Skeletal muscle tissue (tissue), 4 donors: Measurements from ENCODE around the gene ZFAND3. TPM values are rescaled to one million over a fixed set of nuclear protein-coding genes. Genes with fewer than 3 reads are reported as not detected.

ENCODE experiments used
- H3K27ac ChIP-seq: one replicate; pipeline ENCODE4 v1.7.0; 2013; ENCODE audit warnings: mild to moderate bottlenecking, low read depth, low read length, inconsistent platforms
- H3K27me3 ChIP-seq, 3 donors: one replicate each; pipeline ENCODE4 v1.7.0; 2013; ENCODE audit warnings: low read length in 3 of 3; ENCODE audit not compliant: control insufficient read depth in 3 of 3, insufficient read depth in 3 of 3
- H3K36me3 ChIP-seq, 3 donors: one replicate each; pipeline ENCODE4 v1.7.0; 2013; ENCODE audit warnings: low read length in 3 of 3; ENCODE audit not compliant: control insufficient read depth in 3 of 3, insufficient read depth in 3 of 3
- H3K4me1 ChIP-seq, 3 donors: one replicate each; pipeline ENCODE4 v1.7.0; 2013; ENCODE audit warnings: low read length in 3 of 3, mild to moderate bottlenecking in 3 of 3; ENCODE audit not compliant: control insufficient read depth in 3 of 3, insufficient read depth in 3 of 3
- H3K4me3 ChIP-seq, 3 donors: one replicate each; pipeline ENCODE4 v1.7.0; 2013; ENCODE audit warnings: low read length in 3 of 3
- H3K9ac ChIP-seq, 3 donors: one replicate each; pipeline ENCODE4 v1.7.0; 2013; ENCODE audit warnings: low read length in 3 of 3, mild to moderate bottlenecking in 3 of 3, moderate library complexity in 2 of 3, low read depth in 1 of 3
- H3K9me3 ChIP-seq, 3 donors: one replicate each; pipeline ENCODE4 v1.7.0; 2013; ENCODE audit warnings: low read length in 3 of 3; ENCODE audit not compliant: control insufficient read depth in 3 of 3
- total RNA-seq: library from RNA; depleted of rRNA; stranded (reverse); fragments of >200 nt; gene quantifications from one replicate; pipeline ENCODE4 v1.2.3, GENCODE V29; 2014
- donor health status: Osteomylitis.

Gene ZFAND3
- total RNA-seq, 1 donor from 2014 or later, result 23.0 TPM

DNA sequence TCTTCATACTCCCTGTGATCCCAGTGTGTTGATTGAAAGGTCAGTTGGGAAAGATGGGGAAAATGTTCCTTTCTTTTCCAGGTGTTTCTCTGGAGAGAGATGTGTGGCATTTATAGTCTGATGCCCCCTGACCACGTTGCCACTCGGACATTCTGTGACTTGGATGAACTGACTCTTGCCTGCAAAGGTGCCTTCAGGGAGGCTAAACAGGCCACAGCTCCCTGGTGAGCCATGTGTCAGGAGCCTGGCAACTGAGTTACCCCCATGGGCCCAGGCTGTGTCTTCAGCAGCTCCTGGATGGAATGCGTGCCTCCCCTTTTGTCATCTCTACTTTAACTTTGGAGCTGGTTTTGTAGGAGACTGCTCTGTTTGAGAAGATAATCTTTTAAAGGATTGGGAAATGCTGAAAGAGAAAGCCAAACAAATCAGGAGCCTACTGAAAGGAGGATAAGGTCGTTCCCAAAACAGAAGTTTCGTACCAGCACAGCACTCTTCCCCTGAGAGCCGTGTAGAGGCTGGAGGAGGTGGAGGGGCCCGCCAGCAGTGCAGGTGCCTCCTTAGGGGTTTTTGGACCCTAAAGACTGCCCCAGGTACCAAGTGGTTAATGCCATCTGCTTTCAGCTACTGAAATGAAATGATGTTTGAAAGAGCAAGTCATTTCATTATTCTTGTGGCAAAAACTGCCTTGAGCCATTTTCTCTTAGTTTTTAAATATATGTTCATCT, 322.8 kb downstream of the ZFAND3 start:
- Histone ChIP-seq H3K27me3 (no peaks in the 10 kb centered on the region), H3K4me3 (no peak overlapping the region), H3K9me3 (no peaks in the 10 kb centered on the region), H3K36me3 (peaks cover 0 to 3% (median 0%) of the 10 kb centered on the region in 3 donors), H3K4me1 (peaks cover 0 to 5% (median 5%) of the 10 kb centered on the region in 3 donors), H3K9ac (no peak overlapping the region), H3K27ac (no peak overlapping the region)

DNA sequence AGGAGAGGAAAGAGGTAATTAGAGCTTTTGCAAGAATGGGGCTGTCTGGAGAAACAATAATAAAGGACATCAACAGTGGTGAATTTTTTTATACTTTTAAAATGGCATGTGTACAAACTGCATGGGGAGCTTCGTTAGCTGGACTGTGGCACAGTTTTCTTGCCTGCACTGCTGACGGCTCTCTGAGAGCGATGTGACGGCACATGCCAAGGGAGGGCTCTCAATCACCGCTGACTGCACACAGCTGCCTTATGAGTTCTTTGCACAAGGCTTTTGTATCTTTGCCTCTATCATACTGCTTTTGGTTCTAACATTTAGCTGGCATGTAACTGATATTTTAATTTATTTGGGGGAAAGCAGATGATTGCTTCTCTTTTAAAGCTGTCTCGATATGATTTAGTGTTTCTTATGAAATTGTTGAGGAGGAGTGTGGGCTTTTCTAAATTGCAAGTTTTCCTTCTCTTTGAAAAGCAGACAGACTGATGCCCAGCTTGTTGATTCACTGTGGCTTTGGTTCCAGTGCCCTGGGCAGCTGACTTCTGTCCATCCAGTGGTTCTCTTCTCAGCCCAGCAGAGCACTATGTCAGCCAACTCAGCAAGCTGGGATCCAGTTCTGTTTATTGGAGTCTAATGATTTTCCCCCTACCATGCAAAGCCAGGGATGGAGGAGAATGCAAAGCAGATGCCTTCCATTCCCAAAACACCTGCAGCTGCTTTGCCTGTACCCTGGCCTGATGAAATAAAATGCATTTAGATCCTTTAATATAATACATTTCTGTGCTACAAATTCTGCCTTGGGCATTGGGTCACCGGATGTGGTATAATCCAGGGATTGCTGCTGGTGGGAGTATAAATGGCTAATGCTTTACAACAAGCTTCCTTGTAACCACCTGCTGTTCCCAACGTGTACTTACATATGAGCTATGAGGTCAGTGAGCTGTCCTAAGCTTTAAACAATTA, 323.9 kb downstream of the ZFAND3 start:
- peaks cover 0 to 3% (median 0%) of the 10 kb centered on the region in 3 donors for H3K36me3 ChIP-seq
- no peak overlapping the region for H3K27ac ChIP-seq
- peaks cover 0 to 5% (median 5%) of the 10 kb centered on the region in 3 donors for H3K4me1 ChIP-seq
- H3K9ac ChIP-seq, result no peak overlapping the region
- no peak overlapping the region for H3K4me3 ChIP-seq
- no peaks in the 10 kb centered on the region for H3K9me3 ChIP-seq
- no peaks in the 10 kb centered on the region for H3K27me3 ChIP-seq

DNA sequence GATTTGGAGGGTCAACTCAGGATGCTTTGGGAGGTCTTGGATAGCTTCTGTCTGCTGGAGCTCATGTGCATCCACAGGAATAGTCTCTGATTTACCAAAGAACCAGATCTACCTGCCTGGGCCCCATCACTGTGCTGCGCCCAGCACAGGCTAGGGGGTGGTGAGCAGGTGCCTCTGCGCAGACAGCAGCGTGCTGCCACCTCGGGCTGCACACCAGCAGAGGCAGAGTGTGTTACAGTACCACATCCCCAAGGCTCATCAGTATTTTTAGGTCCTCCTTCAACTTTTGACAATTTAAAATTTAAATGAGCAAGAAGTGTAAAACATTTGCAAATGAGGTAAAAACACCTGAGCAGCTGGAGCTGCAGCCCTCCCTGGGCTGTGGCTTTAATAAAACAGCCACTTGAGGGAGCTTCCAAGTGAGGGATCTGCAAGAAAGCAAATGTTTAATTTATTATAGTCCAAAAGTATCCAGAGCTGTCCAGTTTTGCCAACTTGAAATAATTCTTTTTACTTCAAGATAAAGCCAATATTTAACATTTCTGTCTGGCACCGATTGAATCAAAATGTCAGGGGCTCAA, 324.9 kb downstream of the ZFAND3 start:
- Histone ChIP-seq H3K9ac (no peak overlapping the region), H3K36me3 (peaks cover 0 to 3% (median 0%) of the 10 kb centered on the region in 3 donors), H3K4me1 (peaks cover 0 to 9% (median 7%) of the 10 kb centered on the region in 3 donors), H3K9me3 (no peaks in the 10 kb centered on the region), H3K27ac (no peak overlapping the region), H3K27me3 (no peaks in the 10 kb centered on the region), H3K4me3 (no peak overlapping the region)

DNA sequence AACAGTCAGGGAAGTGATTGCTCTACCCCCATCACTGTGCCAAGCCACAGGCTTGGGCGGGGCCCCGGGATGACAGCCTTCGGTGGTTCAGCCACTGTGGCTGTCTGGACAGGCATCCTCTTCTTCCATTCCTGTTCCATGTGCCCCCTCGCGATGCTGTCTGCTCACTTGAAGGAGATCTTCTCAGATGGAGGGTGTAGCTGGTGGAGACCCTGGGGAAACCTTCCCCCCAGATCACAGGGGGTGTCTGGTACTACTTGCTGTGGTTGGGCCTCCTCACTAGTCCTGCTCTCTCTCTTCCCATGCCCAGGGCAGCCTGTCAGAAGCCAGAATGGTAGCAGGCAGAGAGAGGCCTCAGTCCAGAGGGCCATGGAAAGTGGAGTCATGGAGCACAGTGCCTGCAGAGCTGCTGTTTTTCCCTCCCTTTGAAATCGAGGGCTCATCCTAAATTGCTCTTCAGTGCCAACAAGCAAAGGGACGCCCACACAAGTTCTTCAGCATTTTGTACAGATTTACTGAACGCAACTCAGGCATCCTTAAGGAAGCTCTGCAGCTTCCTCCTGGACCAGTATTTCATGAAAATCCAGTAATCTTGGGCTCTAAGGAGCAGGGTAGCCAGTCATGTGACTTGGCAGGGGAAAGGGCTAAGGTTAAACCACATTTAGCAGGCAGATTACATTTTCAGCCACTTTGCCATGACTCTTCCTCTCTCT, 326.6 kb downstream of the ZFAND3 start:
- Histone ChIP-seq H3K27me3 (no peaks in the 10 kb centered on the region), H3K36me3 (peaks cover 0 to 3% (median 2%) of the 10 kb centered on the region in 3 donors), H3K9ac (no peak overlapping the region), H3K27ac (no peak overlapping the region), H3K9me3 (no peaks in the 10 kb centered on the region), H3K4me1 (peaks cover 0 to 10% (median 7%) of the 10 kb centered on the region in 3 donors), H3K4me3 (no peak overlapping the region)

GRCh38 chr6:38146734-38147027, 327.2 kb downstream of the ZFAND3 start:
- no peak overlapping the region for H3K9ac ChIP-seq
- H3K9me3 ChIP-seq, result no peaks in the 10 kb centered on the region
- H3K27me3 ChIP-seq, result no peaks in the 10 kb centered on the region
- peaks cover 0 to 10% (median 7%) of the 10 kb centered on the region in 3 donors for H3K4me1 ChIP-seq
- no peak overlapping the region for H3K4me3 ChIP-seq
- H3K36me3 ChIP-seq, result peaks cover 0 to 5% (median 3%) of the 10 kb centered on the region in 3 donors
- H3K27ac ChIP-seq, result no peak overlapping the region

DNA sequence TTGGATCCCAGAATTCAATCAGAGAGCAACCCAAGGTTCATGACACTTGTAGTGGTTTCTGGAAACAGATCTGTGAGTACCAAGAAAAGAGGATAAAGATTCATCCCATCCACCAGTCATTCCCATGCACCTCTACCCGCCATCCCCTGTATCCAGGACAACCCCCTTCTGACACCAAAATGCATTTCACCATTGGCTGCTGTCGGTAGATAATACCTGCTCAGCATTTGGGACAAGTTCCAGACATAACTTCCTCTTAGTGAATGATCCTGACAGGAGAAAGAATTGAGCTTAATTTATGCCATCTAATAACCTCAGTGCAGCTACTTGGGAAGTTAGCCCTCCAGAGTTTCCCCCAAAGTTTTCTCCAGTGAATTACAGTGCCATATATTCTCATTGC, 329.1 kb downstream of the ZFAND3 start:
- H3K4me1 ChIP-seq, result peaks cover 0 to 7% (median 6%) of the 10 kb centered on the region in 3 donors
- H3K27ac ChIP-seq, result no peak overlapping the region
- H3K9me3 ChIP-seq, result no peaks in the 10 kb centered on the region
- no peak overlapping the region for H3K9ac ChIP-seq
- H3K27me3 ChIP-seq, result no peaks in the 10 kb centered on the region
- no peak overlapping the region for H3K4me3 ChIP-seq
- peaks cover 10 to 12% (median 12%) of the 10 kb centered on the region in 3 donors for H3K36me3 ChIP-seq

DNA sequence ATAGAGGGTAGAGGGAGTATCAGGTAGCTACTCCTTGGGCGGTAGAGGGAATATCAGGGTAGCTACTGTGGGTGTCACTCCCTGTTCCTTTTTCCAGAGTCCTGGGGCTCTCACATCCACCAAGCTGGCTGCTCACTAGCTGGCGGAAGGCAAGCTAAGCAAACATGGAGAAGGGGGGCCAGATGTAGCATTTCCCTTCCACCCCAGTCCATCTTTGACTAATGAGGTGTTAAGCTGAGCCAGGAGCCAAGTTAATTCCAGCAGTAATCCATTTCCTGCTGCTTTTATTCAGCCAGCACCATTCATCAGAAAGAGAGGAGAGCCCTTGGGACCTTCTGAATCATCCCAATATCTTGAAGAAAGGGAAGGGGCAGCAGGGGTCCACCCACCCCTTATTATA, 330.0 kb downstream of the ZFAND3 start:
- Histone ChIP-seq H3K9me3 (no peaks in the 10 kb centered on the region), H3K27me3 (no peaks in the 10 kb centered on the region), H3K27ac (no peak overlapping the region), H3K4me3 (no peak overlapping the region), H3K9ac (no peak overlapping the region), H3K36me3 (peaks cover 10 to 12% (median 12%) of the 10 kb centered on the region in 3 donors), H3K4me1 (peaks cover 0 to 7% (median 6%) of the 10 kb centered on the region in 3 donors)

GRCh38 chr6:38150021-38150420, 330.5 kb downstream of the ZFAND3 start:
- Histone ChIP-seq H3K27ac (no peak overlapping the region), H3K36me3 (peaks cover 10 to 12% (median 10%) of the 10 kb centered on the region in 3 donors), H3K27me3 (no peaks in the 10 kb centered on the region), H3K9ac (no peak overlapping the region), H3K9me3 (no peaks in the 10 kb centered on the region), H3K4me1 (peaks cover 0 to 8% (median 8%) of the 10 kb centered on the region in 3 donors), H3K4me3 (no peak overlapping the region)

GRCh38 chr6:38150681-38151296, 331.3 kb downstream of the ZFAND3 start:
- Histone ChIP-seq H3K36me3 (peaks cover 9 to 12% (median 10%) of the 10 kb centered on the region in 3 donors), H3K27ac (no peak overlapping the region), H3K4me3 (no peak overlapping the region)

More at GRCh38 chr6:38150681-38151296, 331.3 kb downstream of the ZFAND3 start:
- H3K27me3 ChIP-seq, result no peaks in the 10 kb centered on the region
- H3K9me3 ChIP-seq, result no peaks in the 10 kb centered on the region
- peaks cover 0 to 11% (median 8%) of the 10 kb centered on the region in 3 donors for H3K4me1 ChIP-seq
- H3K9ac ChIP-seq, result no peak overlapping the region
